NB4 (cell line): Measurements from ENCODE around the gene RO60.

ENCODE experiments used
- POLR2A ChIP-seq: IDR thresholded peaks from 2 replicates; pipeline ENCODE4 v1.6.1; 2011; ENCODE audit warnings: mild to moderate bottlenecking; ENCODE audit not compliant: insufficient read length; ENCODE audit errors: extremely low read depth
- TF ChIP-seq, protein P1 (sequence below): IDR thresholded peaks from one replicate; pipeline ENCODE4 v1.5.1; 2012; ENCODE audit warnings: low read depth, low read length
- TF ChIP-seq, protein P2 (sequence below): IDR thresholded peaks from 2 replicates; pipeline ENCODE4 v1.6.1; 2011; ENCODE audit warnings: low read depth, low read length

DNA sequence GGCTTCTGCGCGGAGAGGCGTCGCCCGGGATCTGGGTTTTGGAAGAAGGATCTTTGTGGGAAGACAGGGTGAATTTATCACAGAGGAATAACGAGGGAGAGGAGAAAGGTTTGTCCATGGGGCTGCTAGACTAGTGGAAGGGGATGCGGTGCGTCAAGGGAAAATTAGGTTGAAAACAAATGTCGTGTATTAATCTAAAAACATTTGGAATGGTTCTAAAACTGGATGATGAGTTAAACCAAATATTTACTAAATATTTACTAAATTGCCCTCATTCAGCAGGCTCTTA is 647 bp downstream of the RO60 start:
- TF ChIP-seq, protein P1, sequence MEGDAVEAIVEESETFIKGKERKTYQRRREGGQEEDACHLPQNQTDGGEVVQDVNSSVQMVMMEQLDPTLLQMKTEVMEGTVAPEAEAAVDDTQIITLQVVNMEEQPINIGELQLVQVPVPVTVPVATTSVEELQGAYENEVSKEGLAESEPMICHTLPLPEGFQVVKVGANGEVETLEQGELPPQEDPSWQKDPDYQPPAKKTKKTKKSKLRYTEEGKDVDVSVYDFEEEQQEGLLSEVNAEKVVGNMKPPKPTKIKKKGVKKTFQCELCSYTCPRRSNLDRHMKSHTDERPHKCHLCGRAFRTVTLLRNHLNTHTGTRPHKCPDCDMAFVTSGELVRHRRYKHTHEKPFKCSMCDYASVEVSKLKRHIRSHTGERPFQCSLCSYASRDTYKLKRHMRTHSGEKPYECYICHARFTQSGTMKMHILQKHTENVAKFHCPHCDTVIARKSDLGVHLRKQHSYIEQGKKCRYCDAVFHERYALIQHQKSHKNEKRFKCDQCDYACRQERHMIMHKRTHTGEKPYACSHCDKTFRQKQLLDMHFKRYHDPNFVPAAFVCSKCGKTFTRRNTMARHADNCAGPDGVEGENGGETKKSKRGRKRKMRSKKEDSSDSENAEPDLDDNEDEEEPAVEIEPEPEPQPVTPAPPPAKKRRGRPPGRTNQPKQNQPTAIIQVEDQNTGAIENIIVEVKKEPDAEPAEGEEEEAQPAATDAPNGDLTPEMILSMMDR: no peak
- no peak for TF ChIP-seq POLR2A
- TF ChIP-seq, protein P2, sequence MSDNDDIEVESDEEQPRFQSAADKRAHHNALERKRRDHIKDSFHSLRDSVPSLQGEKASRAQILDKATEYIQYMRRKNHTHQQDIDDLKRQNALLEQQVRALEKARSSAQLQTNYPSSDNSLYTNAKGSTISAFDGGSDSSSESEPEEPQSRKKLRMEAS: no peak
